Stomach smooth muscle (tissue), 2 donors: ENCODE results near the gene MYOG.

Experiments
- H3K27ac ChIP-seq: one replicate; pipeline ENCODE4 v1.7.0; 2013; ENCODE audit warnings: mild to moderate bottlenecking, low read length, inconsistent platforms
- H3K27me3 ChIP-seq, 2 donors: one replicate each; pipeline ENCODE4 v1.7.0; 2013; ENCODE audit warnings: low read length in 2 of 2; ENCODE audit not compliant: insufficient read depth in 2 of 2, control insufficient read depth in 1 of 2
- H3K36me3 ChIP-seq, 2 donors: one replicate each; pipeline ENCODE4 v1.7.0; 2013; ENCODE audit warnings: low read length in 2 of 2; ENCODE audit not compliant: control insufficient read depth in 2 of 2, insufficient read depth in 2 of 2
- H3K4me1 ChIP-seq: one replicate; pipeline ENCODE4 v1.7.0; 2013; ENCODE audit warnings: low read length; ENCODE audit not compliant: control insufficient read depth, insufficient read depth
- H3K4me3 ChIP-seq, 2 donors: one replicate each; pipeline ENCODE4 v1.7.0; 2013; ENCODE audit warnings: low read length in 2 of 2
- H3K9ac ChIP-seq, 2 donors: one replicate each; pipeline ENCODE4 v1.7.0; 2013; ENCODE audit warnings: low read length in 2 of 2, mild to moderate bottlenecking in 1 of 2
- H3K9me3 ChIP-seq, 2 donors: one replicate each; pipeline ENCODE4 v1.7.0; 2013; ENCODE audit warnings: low read length in 2 of 2; ENCODE audit not compliant: control insufficient read depth in 2 of 2
- donor health status: healthy.
- donor health status: Pancreatic carcinoma.

Gene MYOG

GRCh38 chr1:203078478-203078877, 7.3 kb downstream of the MYOG start:
- H3K36me3 ChIP-seq: no peaks in the 10 kb centered on the region
- peaks cover 9 to 12% of the 10 kb centered on the region in 2 donors for H3K27me3 ChIP-seq
- H3K4me3 ChIP-seq: no peak overlapping the region
- no peak overlapping the region for H3K9ac ChIP-seq
- no peak overlapping the region for H3K27ac ChIP-seq
- H3K4me1 ChIP-seq: peaks cover 6% of the 10 kb centered on the region
- H3K9me3 ChIP-seq: no peaks in the 10 kb centered on the region

- H3K4me3 ChIP-seq: no peak overlapping the region
- peaks cover 9 to 12% of the 10 kb centered on the region in 2 donors for H3K27me3 ChIP-seq
- no peak overlapping the region for H3K9ac ChIP-seq
Observed at GRCh38 chr1:203077956-203078355, 7.9 kb downstream of the MYOG start.

GRCh38 chr1:203077367-203077766, 8.4 kb downstream of the MYOG start:
- H3K36me3 ChIP-seq: no peaks in the 10 kb centered on the region
- no peak overlapping the region for H3K4me3 ChIP-seq
- H3K9me3 ChIP-seq: no peaks in the 10 kb centered on the region
- no peak overlapping the region for H3K9ac ChIP-seq
- no peak overlapping the region for H3K27ac ChIP-seq
- peaks cover 6% of the 10 kb centered on the region for H3K4me1 ChIP-seq
- peaks cover 9 to 10% of the 10 kb centered on the region in 2 donors for H3K27me3 ChIP-seq

More at GRCh38 chr1:203077956-203078355, 7.9 kb downstream of the MYOG start:
- no peaks in the 10 kb centered on the region for H3K36me3 ChIP-seq
- no peaks in the 10 kb centered on the region for H3K9me3 ChIP-seq
- no peak overlapping the region for H3K27ac ChIP-seq
- peaks cover 6% of the 10 kb centered on the region for H3K4me1 ChIP-seq

GRCh38 chr1:203076031-203076511, 9.7 kb downstream of the MYOG start:
- H3K4me3 ChIP-seq: peak overlapping the region in 1 of 2 donors; percentile 35
- peaks cover 4 to 10% of the 10 kb centered on the region in 2 donors for H3K27me3 ChIP-seq
- H3K9me3 ChIP-seq: no peaks in the 10 kb centered on the region
- no peak overlapping the region for H3K9ac ChIP-seq
- H3K36me3 ChIP-seq: no peaks in the 10 kb centered on the region
- no peak overlapping the region for H3K27ac ChIP-seq
- peaks cover 6% of the 10 kb centered on the region for H3K4me1 ChIP-seq

- Histone ChIP-seq H3K36me3 (no peaks in the 10 kb centered on the region), H3K4me3 (peak overlapping the region in 1 of 2 donors; percentile 35), H3K27ac (no peak overlapping the region), H3K27me3 (peaks cover 4 to 10% of the 10 kb centered on the region in 2 donors), H3K9ac (no peak overlapping the region), H3K4me1 (peaks cover 6% of the 10 kb centered on the region), H3K9me3 (no peaks in the 10 kb centered on the region)
Observed at GRCh38 chr1:203075236-203076030, 10.4 kb downstream of the MYOG start.

- Histone ChIP-seq H3K4me3 (no peak overlapping the region), H3K36me3 (no peaks in the 10 kb centered on the region), H3K27me3 (peaks cover 4 to 7% of the 10 kb centered on the region in 2 donors), H3K4me1 (peaks cover 6% of the 10 kb centered on the region), H3K9me3 (no peaks in the 10 kb centered on the region), H3K9ac (no peak overlapping the region), H3K27ac (no peak overlapping the region)
Observed at GRCh38 chr1:203074610-203075009, 11.2 kb downstream of the MYOG start.

- Histone ChIP-seq H3K4me1 (peaks cover 12% of the 10 kb centered on the region), H3K36me3 (no peaks in the 10 kb centered on the region), H3K27me3 (peaks cover 4 to 7% of the 10 kb centered on the region in 2 donors), H3K9ac (no peak overlapping the region), H3K27ac (no peak overlapping the region), H3K4me3 (no peak overlapping the region), H3K9me3 (no peaks in the 10 kb centered on the region)
Observed at GRCh38 chr1:203073469-203073868, 12.3 kb downstream of the MYOG start.

GRCh38 chr1:203072911-203073310, 12.9 kb downstream of the MYOG start:
- Histone ChIP-seq H3K4me1 (peaks cover 17% of the 10 kb centered on the region), H3K27ac (no peak overlapping the region), H3K9me3 (no peaks in the 10 kb centered on the region), H3K36me3 (no peaks in the 10 kb centered on the region), H3K27me3 (peaks cover 4 to 7% of the 10 kb centered on the region in 2 donors), H3K9ac (no peak overlapping the region), H3K4me3 (no peak overlapping the region)

GRCh38 chr1:203072002-203072602, 13.7 kb downstream of the MYOG start:
- Histone ChIP-seq H3K4me1 (peaks cover 22% of the 10 kb centered on the region), H3K9ac (no peak overlapping the region), H3K36me3 (no peaks in the 10 kb centered on the region), H3K4me3 (no peak overlapping the region), H3K27me3 (peaks cover 4 to 7% of the 10 kb centered on the region in 2 donors), H3K27ac (no peak overlapping the region), H3K9me3 (no peaks in the 10 kb centered on the region)

- Histone ChIP-seq H3K9me3 (no peaks in the 10 kb centered on the region), H3K9ac (peak overlapping the region in 1 of 2 donors; percentile 47), H3K36me3 (no peaks in the 10 kb centered on the region), H3K27ac (peak overlapping the region; percentile 1), H3K27me3 (no peaks in the 10 kb centered on the region), H3K4me1 (peaks cover 16% of the 10 kb centered on the region), H3K4me3 (peak overlapping the region in 1 of 2 donors; percentile 20)
Observed at GRCh38 chr1:203069030-203069747, 16.6 kb downstream of the MYOG start.
